HTR-8/SVneo (cell line): Measurements from ENCODE around the gene BAHCC1.

ENCODE experiments used
- DNase-seq: peaks from one replicate; pipeline ENCODE4 v3.0.0; 2011; ENCODE audit warnings: low spot score, mixed read lengths; ENCODE audit not compliant: insufficient read length
- FAIRE-seq: peaks from 2 replicates; lab custom pipeline; 2011; peaks lifted over from hg19 to GRCh38; lab: Jason Lieb, UNC

BAHCC1 gene

DNA sequence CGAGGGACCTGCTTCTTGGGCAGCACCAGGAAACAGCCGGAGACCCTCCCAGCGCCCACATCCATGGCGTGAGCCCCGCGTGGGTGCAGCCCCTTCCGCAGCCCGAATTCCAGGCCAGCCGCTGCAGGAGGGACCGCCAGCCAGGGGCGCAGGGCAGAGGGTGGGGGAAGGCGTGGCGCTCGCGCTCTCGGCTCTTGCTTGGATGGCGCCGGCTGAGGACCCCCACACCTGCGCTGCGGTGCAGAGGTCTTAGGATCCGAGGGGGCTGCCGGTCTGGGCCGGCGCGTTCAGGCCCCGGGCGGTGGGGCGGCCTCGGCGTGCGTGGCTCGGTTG, 88.6 kb downstream of the BAHCC1 start:
- no peak for DNase-seq
- FAIRE-seq: no peak

DNA sequence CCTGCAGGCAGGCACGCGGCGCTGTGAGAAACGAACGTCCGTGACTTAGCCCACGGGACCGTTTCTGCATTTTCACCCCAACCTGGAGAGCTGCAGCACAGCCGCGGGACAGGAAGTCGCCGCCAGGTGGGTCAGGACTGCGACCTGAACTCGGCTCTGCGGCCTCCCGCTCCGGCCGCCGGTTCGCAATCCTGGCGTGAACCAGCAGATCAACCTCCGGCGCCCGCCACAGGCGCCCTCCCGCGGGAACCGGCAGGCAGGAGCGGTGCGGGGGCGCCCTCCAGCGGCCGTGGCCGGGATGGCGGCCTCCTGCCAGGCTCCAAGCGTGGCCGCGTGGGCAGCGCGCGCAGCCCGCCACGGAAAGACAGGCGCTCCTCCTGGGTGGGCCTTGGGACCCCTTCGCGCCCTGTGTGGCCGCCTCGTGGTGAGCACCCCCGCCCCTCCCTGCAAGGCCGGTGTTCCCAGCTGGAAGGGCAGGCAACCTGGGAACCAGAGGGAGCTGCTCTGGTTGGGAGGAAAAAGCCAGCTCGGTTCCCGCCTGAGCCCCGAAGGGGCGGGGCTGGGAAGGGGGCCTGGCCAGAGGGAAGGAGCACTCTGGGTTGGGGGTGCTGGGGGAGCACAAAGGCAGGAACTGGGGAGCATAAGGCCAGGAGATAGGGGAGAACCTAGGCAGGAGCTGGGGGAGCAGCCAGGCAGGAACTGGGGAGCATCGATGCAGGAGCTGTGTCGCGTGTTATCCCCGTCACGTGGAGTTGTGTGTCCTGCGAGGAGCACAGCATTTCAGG, 89.1 kb downstream of the BAHCC1 start:
- FAIRE-seq (peak; percentile 75), DNase-seq (peak; percentile 84)

GRCh38 chr17:81486199-81486810, 91.0 kb downstream of the BAHCC1 start:
- FAIRE-seq (no peak), DNase-seq (no peak)

DNA sequence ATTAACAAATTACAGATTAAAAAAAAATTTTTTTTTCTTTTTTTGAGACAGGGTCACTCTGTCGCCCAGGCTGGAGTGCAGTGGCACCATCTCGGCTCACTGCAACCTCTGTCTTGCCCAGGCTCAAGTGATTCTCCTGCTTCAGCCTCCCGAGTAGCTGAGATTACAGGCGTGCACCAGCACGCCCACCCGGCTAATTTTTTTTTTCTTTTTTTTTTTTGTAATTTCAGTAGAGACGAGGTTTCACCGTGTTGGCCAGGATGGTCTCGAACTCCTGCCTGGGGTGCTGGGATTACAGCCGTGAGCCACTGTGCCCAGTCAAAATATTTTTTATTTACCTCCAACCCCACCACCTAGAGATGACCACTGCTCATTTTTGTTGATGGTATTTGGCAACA, 91.8 kb downstream of the BAHCC1 start:
- FAIRE-seq (no peak), DNase-seq (no peak)

DNA sequence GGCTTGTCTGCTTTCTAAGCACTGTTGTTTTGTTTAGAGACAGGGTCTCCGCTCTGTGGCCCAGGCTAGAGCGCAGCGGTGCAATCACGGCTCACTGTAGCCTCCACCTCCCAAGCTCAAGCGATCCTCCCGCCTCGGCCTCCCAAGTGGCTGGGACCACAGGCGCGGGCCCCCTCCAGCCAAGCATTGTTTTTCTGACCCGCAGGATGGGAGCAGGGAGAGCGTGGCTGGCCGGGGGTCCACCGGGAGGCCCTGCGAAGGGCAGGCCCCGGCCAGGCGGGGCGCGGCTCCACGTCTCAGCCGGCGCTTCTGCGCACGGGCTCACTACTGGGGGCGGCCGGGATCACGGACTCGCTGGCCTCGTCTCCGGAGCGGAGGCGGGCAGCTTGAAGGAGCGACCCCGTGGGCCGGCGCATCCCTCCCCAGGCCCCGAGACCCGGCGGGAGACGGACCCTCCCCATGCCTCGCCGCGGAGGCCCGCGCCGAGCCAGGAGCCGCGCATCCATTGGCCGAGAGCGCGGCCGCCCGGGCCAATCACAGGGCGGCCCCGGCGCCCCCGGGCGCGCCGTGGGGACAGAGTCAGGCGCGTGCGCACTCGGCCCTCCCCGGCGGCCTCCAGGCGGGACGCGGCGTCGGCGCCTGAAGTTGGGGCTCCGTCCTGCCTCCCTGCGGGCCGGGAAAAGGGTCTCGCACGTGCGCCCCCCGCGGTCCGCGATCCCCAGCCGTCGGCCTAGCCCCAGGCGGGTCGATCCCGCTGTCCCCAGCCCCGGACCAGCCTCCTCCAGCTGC, 92.4 kb downstream of the BAHCC1 start:
- DNase-seq: peak; percentile 95
- FAIRE-seq: peak; percentile 26

DNA sequence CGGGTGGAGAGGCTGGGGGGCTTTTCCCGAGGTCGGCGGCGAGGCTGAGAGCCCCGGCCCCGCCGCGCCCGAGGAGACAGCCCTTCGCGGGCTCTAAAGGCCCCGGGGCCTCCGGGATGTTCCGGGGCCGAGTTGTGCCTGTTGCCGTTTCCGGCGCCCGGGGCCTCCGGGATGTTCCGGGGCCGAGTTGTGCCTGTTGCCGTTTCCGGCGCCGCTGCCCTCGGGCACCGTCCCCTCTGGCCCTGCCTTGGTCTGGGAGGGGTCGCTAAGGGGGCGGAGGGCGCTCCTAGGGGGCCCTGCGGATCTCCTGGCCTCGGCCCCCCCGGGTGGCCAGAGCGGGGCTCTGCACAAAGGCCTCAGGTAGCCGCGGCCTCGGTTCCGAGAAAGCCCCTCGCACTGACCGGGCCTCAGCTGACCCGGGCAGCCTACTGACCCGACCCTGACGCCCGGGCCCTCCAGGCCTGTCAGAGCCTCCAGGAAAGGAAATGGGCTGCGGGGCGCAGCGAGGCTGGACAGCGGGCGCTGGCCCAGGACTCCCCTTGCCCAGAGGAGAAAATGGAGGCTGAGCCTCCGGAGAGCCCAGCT, 93.1 kb downstream of the BAHCC1 start:
- FAIRE-seq: no peak

DNA sequence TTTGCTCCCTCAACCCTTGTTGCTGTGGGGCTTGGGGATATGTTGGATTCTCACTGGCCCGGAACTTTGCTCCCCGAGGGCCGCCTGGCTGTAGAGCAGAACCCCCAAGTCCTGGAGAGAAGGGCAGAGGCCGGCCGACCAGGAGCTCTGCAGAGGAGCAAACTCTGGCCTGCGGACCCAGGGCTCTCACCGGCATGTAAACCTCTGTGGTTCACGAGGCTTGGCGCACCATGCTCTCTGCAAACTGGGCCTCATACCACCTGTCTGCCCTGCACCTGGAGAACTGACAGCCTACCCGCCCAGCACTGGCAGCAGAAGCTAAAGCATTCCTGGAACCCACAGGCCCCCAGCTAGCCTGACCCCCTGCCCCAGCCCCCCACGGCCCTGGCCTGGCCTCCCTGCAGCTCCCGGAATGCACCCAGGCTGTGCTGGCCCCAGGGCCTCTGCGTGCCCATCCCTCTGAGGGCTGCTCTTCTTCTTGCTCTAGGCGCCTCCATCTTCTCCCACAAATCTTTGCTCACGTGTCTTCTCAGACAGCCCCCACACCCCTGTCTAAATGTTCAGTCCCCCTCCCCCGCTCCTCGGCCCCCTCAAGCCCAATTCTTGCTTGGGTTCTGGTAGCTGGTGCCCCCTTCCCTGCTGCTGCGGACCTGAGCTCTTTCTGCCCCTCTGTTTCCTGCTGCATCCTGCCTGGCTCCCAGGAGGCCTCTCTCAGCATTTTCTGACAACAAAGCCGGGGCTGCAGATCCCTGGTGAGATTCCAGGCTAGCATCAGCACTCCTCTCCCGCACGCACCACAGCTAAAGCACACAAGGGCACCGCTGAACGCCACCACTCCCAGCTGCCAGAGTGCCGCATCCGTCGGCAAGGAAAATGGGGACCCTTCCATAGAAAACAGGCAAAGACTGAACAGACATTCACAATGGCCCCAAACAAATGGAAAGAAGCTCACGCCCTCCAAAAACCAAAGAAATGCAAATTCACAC, 94.0 kb downstream of the BAHCC1 start:
- no peak for DNase-seq
- FAIRE-seq: no peak

More for the DNA sequence above, 93.1 kb downstream of the BAHCC1 start:
- no peak for DNase-seq

- DNase-seq: no peak
- no peak for FAIRE-seq
Observed at GRCh38 chr17:81489998-81490992, 95.0 kb downstream of the BAHCC1 start.

DNA sequence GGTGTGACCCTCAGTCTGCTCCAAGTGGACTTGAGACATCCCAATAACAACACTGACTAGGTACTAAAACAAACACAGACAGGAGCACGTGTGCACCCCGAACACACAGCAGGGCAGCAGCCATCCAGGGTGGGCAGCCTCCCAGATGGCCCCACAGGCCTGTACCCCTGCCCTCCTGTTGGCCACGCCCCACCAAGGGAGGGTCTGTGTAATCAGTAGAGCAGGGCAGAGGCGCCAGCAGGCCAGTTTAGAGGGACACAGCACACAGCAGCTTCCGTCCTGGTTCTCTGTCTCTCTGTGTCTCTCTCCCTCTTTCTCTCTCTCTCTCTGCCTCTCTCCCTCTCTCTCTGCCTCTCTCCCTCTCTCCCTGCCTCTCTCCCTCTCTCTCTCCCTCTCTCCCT, 95.9 kb downstream of the BAHCC1 start:
- FAIRE-seq: no peak
- DNase-seq: no peak

DNA sequence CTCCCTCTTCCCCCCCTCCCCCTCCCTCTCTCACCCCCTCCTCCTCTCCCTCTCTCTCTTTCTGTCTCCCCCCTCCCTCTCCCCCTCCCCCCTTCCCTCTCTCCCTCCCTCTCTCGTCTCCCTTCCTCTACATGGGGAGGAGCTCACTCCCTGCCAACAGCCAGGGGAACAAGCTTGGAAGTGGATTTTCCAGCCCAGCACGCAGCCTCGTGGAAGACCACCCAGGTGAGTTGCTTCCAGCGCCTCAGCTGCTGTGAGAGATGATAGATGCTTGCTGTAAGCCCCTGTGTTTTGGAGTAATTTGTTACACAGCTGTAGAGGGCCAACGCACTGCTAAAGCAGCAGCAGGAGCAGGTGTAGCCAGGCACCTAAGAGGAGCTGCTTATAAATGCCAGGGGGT, 96.5 kb downstream of the BAHCC1 start:
- no peak for FAIRE-seq
- DNase-seq: no peak

DNA sequence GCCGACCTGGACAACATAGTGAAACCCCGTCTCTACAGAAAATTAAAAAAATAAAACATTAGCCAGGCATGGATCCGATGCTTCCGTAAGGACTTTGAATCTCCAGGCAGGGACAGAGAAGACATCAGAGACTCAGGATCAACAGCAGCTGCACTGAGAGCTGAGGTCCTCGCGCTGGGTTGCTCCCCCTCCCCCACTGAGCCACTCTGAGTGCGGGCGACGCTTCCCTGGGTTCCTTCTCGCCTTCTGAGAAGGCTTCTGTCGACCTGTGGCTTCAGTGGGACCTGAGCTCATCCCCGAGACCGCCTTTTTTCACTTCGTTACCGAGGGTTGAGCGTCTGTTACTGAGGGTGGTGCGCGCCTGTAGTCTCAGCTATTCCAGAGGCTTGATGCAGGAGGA, 96.9 kb downstream of the BAHCC1 start:
- no peak for DNase-seq
- FAIRE-seq: no peak

- no peak for DNase-seq
- no peak for FAIRE-seq
Observed at GRCh38 chr17:81492706-81493105, 97.4 kb downstream of the BAHCC1 start.

DNA sequence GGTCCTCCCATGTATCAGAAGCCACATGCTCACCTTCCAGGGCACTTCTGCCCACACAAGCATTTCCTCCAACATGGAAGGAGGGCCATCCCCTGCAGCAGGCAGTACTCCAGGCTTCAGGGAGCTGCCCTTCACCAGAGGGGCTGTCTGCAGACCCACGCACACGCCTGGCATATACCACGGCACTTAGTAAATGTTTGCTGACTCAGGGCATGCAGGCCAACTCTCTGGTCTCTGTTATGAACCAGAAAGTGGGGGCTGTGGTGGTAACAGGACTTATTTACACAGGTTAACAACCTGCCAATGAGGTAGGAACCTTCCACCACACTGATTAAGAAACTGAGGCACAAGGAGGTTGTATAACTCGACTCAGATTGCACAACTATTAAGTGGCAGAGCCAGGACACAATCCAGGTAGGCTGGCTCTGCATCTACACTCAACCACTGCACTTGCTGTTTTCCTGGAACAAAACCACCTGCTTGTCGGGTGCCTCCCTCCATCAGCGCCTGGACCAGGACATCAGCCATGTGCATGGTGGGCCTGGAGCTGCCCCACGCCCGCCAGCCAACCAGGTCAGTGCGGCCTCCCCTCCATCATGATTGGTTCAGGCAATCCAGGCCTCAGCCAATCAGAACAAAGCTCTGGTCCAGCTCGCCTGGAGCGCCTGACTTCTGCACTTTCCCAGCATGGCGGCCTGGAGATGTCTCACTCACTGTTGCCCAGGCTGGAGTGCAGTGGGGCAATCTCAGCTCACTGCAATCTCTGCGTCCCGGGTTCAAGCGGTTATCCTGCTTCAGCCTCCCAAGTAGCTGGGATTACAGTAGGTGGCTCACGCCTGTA, 98.2 kb downstream of the BAHCC1 start:
- no peak for FAIRE-seq
- no peak for DNase-seq

- FAIRE-seq (peak; percentile 33), DNase-seq (no peak)
Observed at GRCh38 chr17:81494626-81495377, 99.5 kb downstream of the BAHCC1 start.

DNA sequence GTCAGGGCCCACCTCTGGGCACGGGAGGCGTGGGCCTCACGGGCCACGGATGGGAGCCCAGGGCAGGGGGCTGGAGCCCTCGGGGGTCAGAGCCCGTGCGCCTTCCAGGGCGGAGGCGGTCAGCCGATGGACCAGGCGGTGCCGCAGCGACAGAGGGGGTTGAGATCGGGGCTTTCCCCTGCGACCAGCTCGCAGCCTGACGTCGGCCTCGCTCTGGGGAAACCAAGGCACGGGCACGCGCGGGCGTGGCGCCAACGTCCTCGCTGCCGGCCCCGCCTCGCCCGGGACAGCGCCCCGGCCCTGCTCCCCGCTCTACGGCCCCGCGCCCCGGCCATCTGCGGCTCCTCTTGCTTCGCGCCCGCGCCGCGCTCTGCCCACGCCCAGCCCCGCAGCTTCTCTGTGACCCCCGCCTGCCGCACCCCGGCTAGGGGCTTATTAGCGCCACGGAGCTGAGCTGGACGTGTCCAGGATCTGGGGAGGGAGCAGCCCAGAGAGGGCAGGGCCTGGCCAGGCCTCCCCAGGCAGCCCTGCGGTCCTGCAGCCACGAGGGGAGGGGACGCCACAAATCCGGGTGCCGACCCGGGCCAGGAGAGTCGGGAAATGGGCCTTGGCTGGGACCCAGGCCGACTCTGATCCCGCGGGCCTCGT, 103.8 kb downstream of the BAHCC1 start:
- no peak for DNase-seq
- no peak for FAIRE-seq

- FAIRE-seq (no peak), DNase-seq (no peak)
Observed at GRCh38 chr17:81499601-81499970, 104.3 kb downstream of the BAHCC1 start.

GRCh38 chr17:81500047-81500446, 104.8 kb downstream of the BAHCC1 start:
- no peak for DNase-seq
- FAIRE-seq: peak; percentile 83
